Heart left ventricle (tissue), 16 donors: ENCODE measurements around the gene ABHD12B. TPM values are rescaled to one million over a fixed set of nuclear protein-coding genes. Genes with fewer than 3 reads are reported as not detected.
A peak's percentile ranks its signal among the peaks of the same experiment; 100 is the strongest.

Source experiments
- ATAC-seq, 4 donors: fragments of 200-7000 bp; cut with Tn5 transposase; one replicate each; pipeline ENCODE4 v1.9.1; 2020 to 2022; ENCODE audit warnings: moderate library complexity in 4 of 4, mild to moderate bottlenecking in 3 of 4, moderate number of reproducible peaks in 1 of 4
- DNase-seq, 5 donors: peaks; one replicate each; pipeline ENCODE4 v3.0.0-alpha.2; 2020
- H3K27ac ChIP-seq, 12 donors: fragments of 200-600 bp; sonication (generic) in 4 of 12; one replicate each; pipeline versions ENCODE4 v1.5.0 to v1.8.0; 2016 to 2022; ENCODE audit warnings: mild to moderate bottlenecking in 2 of 12
- H3K27me3 ChIP-seq, 9 donors: fragments of 200-600 bp; sonication (generic) in 2 of 9; one replicate each; pipeline versions ENCODE4 v1.5.1 to v1.8.0; 2016 to 2022; ENCODE audit warnings: mild to moderate bottlenecking in 3 of 9
- H3K36me3 ChIP-seq, 9 donors: fragments of 200-600 bp; sonication (generic) in 2 of 9; one replicate each; pipeline versions ENCODE4 v1.5.0 to v1.8.0; 2018 to 2022; ENCODE audit warnings: mild to moderate bottlenecking in 2 of 9
- H3K4me1 ChIP-seq, 12 donors: fragments of 200-600 bp; sonication (generic) in 4 of 12; one replicate each; pipeline versions ENCODE4 v1.5.0 to v1.8.0; 2016 to 2022; ENCODE audit warnings: mild to moderate bottlenecking in 3 of 12
- H3K4me3 ChIP-seq, 12 donors: fragments of 200-600 bp; sonication (generic) in 4 of 12; one replicate each; pipeline versions ENCODE4 v1.5.0 to v1.8.0; 2017 to 2022; ENCODE audit warnings: mild to moderate bottlenecking in 9 of 12, moderate library complexity in 4 of 12
- H3K9me3 ChIP-seq, 12 donors: fragments of 200-600 bp; sonication (generic) in 4 of 12; one replicate each; pipeline versions ENCODE4 v1.5.0 to v1.8.0; 2016 to 2022; ENCODE audit warnings: mild to moderate bottlenecking in 1 of 12
- CTCF ChIP-seq, 12 donors: fragments of 200-600 bp; sonication (generic) in 4 of 12; IDR thresholded peaks; one replicate each; pipeline versions ENCODE4 v1.5.0 to v1.8.0; 2018 to 2022; ENCODE audit warnings: antibody characterized with exemption in 12 of 12, mild to moderate bottlenecking in 5 of 12
- POLR2A ChIP-seq, 2 donors: fragments of 450-650 bp; IDR thresholded peaks; one replicate each; pipeline ENCODE4 v1.6.1; 2017; ENCODE audit warnings: antibody characterized with exemption in 2 of 2, mild to moderate bottlenecking in 2 of 2, moderate library complexity in 2 of 2
- WGBS, 4 donors: extraction: QIAGEN DNeasy Blood & Tissue Kit in 2 of 4; methylation state at CpG; one replicate each; pipeline versions ENCODE4 v1.1.5 to v1.1.7; 2013 to 2018; 5-methylcytosine and 5-hydroxymethylcytosine counted together
- intact Hi-C, 10 donors: fragments of 100-400 bp; cut with DNase I; formaldehyde crosslinking; loops; one replicate each; pipeline versions ENCODE4 v1.11.1 to v1.14.2; 2022
- polyA plus RNA-seq, 2 donors: library from polyadenylated mRNA; stranded (reverse); fragments of 200-250 nt; gene quantifications; one replicate each; pipeline ENCODE4 v1.2.3, GENCODE V29; 2013
- total RNA-seq, 9 donors: library from RNA; depleted of rRNA in 2 of 9; stranded (reverse); fragments of >200 nt in 2 of 9; fragmentation: NEBNext Ultra II Directional in 3 of 9; extraction: Animal tissue kit (Norgen Biotek cat#: 25700) in 3 of 9; gene quantifications; one replicate each; pipeline versions ENCODE4 v1.1.0 to v1.2.4, GENCODE V29; 2016 to 2023
- donor health status: ischemic (EF 13 %, LVEDD 7.1; RV severe dilation, severe dysfunction).
- donor health status: healthy with polysubstance abuse.
- donor health status: DM: no; HTN: yes; CAD: no.
- donor health status: DM: no; HTN: no; CAD: no.
- donor health status: ischemic (EF 25% LVEDD 6.9; RV normal size, moderate dysfunction).
- donor health status: ischemic (EF 25% LVEDD 5.7; RV mildly dilated, moderate dysfunction).
- donor health status: healthy.
- donor health status: DM: yes; HTN: yes; CAD: no.
- donor health status: ischemic (EF 35%, LVEDD 5.7; RV mildly dilated, moderate dysfunction).
- donor health status: nonischemic (EF 11% LVEDD 7.7; RV severe dilation, severe dysfunction).
- donor health status: DM: yes; HTN: yes; CAD: no.
- donor health status: PGD.
- donor health status: ischemic (EF 29% LVEDD 5.4; RV normal size, mild dysfunction).
- donor health status: nonischemic (EF 23%, LVEDD 6.1; RV moderate dilation, normal function).

Gene ABHD12B
- total and polyA plus RNA-seq, 11 donors: 1.2 TPM; not detected in 10

- 66 to 73% (median 70%) methylated on average over 4 of the region's 4 CpGs for WGBS, 4 donors
- DNase-seq (no peak), ATAC-seq (no peak)
- no peaks in the 10 kb centered on the region for H3K36me3 ChIP-seq
- no peaks in the 10 kb centered on the region for H3K27me3 ChIP-seq
- H3K9me3 ChIP-seq: no peaks in the 10 kb centered on the region
- peaks cover 0 to 18% (median 6%) of the 10 kb centered on the region in 12 donors for H3K4me1 ChIP-seq
- no peak overlapping the region for H3K27ac ChIP-seq
- no peak overlapping the region for H3K4me3 ChIP-seq
- TF ChIP-seq CTCF (IDR thresholded peaks at IDR 0.05) (no peak), POLR2A (IDR thresholded peaks at IDR 0.05) (no peak)
- intact Hi-C loops: loop anchor here in 9 of 10 donors (5.0 to 10.0 kb wide), 6 partner anchors 70 to 260 kb away; no protein-coding TSS in a partner anchor
Measured at GRCh38 chr14:50862036-50862570, 9.8 kb upstream of the ABHD12B start.

- Histone ChIP-seq H3K27me3 (no peaks in the 10 kb centered on the region), H3K27ac (no peak overlapping the region), H3K36me3 (no peaks in the 10 kb centered on the region), H3K4me3 (no peak overlapping the region), H3K4me1 (peaks cover 0 to 16% (median 4%) of the 10 kb centered on the region in 12 donors), H3K9me3 (no peaks in the 10 kb centered on the region)
- DNase-seq (no peak), ATAC-seq (no peak)
- intact Hi-C loops: loop anchor here in 9 of 10 donors (5.0 to 10.0 kb wide), 6 partner anchors 72 to 262 kb away; no protein-coding TSS in a partner anchor
- no peak for TF ChIP-seq CTCF (IDR thresholded peaks at IDR 0.05)
- TF ChIP-seq POLR2A (IDR thresholded peaks at IDR 0.05): no peak
Measured at GRCh38 chr14:50864237-50864636, 7.6 kb upstream of the ABHD12B start.

GRCh38 chr14:50864946-50865345, 6.9 kb upstream of the ABHD12B start:
- no peak for TF ChIP-seq CTCF (IDR thresholded peaks at IDR 0.05)
- no peak for TF ChIP-seq POLR2A (IDR thresholded peaks at IDR 0.05)
- no peaks in the 10 kb centered on the region for H3K9me3 ChIP-seq
- 82 to 87% (median 85%) methylated on average over 5 of the region's 5 CpGs for WGBS, 4 donors
- intact Hi-C loops: loop anchor here in 9 of 10 donors (5.0 to 10.0 kb wide), 6 partner anchors 73 to 263 kb away; no protein-coding TSS in a partner anchor
- ATAC-seq: no peak
- no peak for DNase-seq
- H3K4me3 ChIP-seq: no peak overlapping the region
- H3K4me1 ChIP-seq: peaks cover 0 to 11% (median 0%) of the 10 kb centered on the region in 12 donors
- H3K36me3 ChIP-seq: no peaks in the 10 kb centered on the region
- H3K27me3 ChIP-seq: peaks cover 0 to 2% (median 0%) of the 10 kb centered on the region in 9 donors
- no peak overlapping the region for H3K27ac ChIP-seq

GRCh38 chr14:50865391-50866076, 6.3 kb upstream of the ABHD12B start:
- Histone ChIP-seq H3K27me3 (peaks cover 0 to 8% (median 3%) of the 10 kb centered on the region in 9 donors), H3K4me1 (peaks cover 0 to 7% (median 0%) of the 10 kb centered on the region in 12 donors), H3K36me3 (no peaks in the 10 kb centered on the region), H3K4me3 (no peak overlapping the region), H3K9me3 (no peaks in the 10 kb centered on the region), H3K27ac (peak overlapping the region in 1 of 12 donors; percentile 10)
- TF ChIP-seq POLR2A (IDR thresholded peaks at IDR 0.05): no peak
- no peak for TF ChIP-seq CTCF (IDR thresholded peaks at IDR 0.05)
- WGBS, 4 donors: 42 to 52% (median 45%) methylated on average over 11 of the region's 11 CpGs
- ATAC-seq (no peak), DNase-seq (no peak)
- intact Hi-C loops: loop anchor here in 4 of 10 donors (10.0 kb wide), 3 partner anchors 91 to 261 kb away; no protein-coding TSS in a partner anchor
